ENCODE results near the gene ZNF594. TPM values are rescaled to one million over a fixed set of nuclear protein-coding genes. Genes with fewer than 3 reads are reported as not detected.
"Not testable (repeated sequence)": the region's sequence is repeated elsewhere in the genome, so short reads cannot be mapped to it uniquely, and the experiment has no call there.

Gene ZNF594
- total RNA-seq, 1 donor from 2014 or later: 21.0 TPM

DNA sequence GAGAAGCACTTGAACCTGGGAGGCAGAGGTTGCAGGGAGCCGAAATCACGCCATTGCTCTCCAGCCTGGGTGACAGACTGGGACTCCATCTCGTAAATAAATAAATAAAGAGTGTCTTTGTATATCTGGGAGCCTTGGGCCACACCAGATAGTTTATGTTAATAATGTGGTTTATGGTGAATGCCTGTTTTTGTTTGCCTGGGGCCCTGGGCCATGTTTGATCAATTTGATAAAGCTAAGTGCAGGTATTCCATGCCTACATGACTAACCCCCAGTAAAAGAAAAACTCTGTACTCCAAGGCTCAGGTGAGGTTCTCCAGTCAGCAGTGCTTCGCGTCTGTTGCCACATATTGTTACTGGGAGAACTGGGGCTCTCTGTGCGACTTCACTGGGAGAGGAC lies 27.9 kb upstream of the ZNF594 start:
- Mint-ChIP-seq H3K27ac (no peak overlapping the region), H3K27me3 (ENCODE audit: low read depth) (no peaks in the 10 kb centered on the region), H3K36me3 (peaks cover 12% of the 10 kb centered on the region), H3K4me3 (no peak overlapping the region), H3K4me1 (no peaks in the 10 kb centered on the region), H3K9me3 (no peaks in the 10 kb centered on the region)
- no peak for DNase-seq (ENCODE audit: low spot score in 2 of 2, unreplicated experiment in 2 of 2)
- TF ChIP-seq, protein P1, sequence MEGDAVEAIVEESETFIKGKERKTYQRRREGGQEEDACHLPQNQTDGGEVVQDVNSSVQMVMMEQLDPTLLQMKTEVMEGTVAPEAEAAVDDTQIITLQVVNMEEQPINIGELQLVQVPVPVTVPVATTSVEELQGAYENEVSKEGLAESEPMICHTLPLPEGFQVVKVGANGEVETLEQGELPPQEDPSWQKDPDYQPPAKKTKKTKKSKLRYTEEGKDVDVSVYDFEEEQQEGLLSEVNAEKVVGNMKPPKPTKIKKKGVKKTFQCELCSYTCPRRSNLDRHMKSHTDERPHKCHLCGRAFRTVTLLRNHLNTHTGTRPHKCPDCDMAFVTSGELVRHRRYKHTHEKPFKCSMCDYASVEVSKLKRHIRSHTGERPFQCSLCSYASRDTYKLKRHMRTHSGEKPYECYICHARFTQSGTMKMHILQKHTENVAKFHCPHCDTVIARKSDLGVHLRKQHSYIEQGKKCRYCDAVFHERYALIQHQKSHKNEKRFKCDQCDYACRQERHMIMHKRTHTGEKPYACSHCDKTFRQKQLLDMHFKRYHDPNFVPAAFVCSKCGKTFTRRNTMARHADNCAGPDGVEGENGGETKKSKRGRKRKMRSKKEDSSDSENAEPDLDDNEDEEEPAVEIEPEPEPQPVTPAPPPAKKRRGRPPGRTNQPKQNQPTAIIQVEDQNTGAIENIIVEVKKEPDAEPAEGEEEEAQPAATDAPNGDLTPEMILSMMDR (IDR thresholded peaks at IDR 0.05; ENCODE audit: unreplicated experiment): no peak

DNA sequence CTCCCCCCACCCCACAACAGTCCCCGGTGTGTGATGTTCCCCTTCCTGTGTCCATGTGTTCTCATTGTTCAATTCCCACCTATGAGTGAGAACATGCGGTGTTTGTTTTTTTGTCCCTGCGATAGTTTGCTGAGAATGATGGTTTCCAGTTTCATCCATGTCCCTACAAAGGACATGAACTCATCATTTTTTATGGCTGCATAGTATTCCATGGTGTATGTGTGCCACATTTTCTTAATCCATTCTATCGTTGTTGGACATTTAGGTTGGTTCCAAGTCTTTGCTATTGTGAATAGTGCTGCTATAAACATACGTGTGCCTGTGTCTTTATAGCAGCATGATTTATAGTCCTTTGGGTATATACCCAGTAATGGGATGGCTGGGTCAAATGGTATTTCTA lies 25.9 kb upstream of the ZNF594 start:
- DNase-seq (ENCODE audit: low spot score in 2 of 2, unreplicated experiment in 2 of 2); H3K27me3 Mint-ChIP-seq (ENCODE audit: low read depth); H3K4me3 Mint-ChIP-seq; H3K27ac Mint-ChIP-seq; H3K36me3 Mint-ChIP-seq; H3K4me1 Mint-ChIP-seq; H3K9me3 Mint-ChIP-seq: not testable (repeated sequence)

DNA sequence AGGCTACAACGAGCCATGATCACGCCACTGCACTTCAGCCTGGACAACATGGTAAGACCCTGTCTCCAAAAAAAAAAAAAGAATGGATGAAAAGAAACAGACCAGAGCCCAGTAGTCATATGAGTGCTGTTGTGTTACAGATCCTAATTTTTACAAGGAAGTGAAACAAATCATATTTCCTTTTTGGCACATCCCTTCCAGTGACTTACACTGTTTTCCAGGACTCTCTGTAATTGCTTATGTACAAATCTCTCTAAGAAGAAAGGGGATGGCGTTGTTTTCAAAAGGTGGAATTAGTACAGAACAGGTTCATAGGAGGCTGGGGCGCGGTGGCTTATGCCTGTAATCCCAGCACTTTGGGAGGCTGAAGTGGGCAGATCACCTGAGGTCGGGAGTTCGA lies 19.8 kb upstream of the ZNF594 start:
- no peak for DNase-seq (ENCODE audit: low spot score in 2 of 2, unreplicated experiment in 2 of 2)
- Mint-ChIP-seq H3K27ac (no peak overlapping the region), H3K9me3 (no peaks in the 10 kb centered on the region), H3K27me3 (ENCODE audit: low read depth) (no peaks in the 10 kb centered on the region), H3K4me1 (no peaks in the 10 kb centered on the region), H3K4me3 (no peak overlapping the region), H3K36me3 (peaks cover 7% of the 10 kb centered on the region)
- TF ChIP-seq, protein P1 (IDR thresholded peaks at IDR 0.05; ENCODE audit: unreplicated experiment): no peak

DNA sequence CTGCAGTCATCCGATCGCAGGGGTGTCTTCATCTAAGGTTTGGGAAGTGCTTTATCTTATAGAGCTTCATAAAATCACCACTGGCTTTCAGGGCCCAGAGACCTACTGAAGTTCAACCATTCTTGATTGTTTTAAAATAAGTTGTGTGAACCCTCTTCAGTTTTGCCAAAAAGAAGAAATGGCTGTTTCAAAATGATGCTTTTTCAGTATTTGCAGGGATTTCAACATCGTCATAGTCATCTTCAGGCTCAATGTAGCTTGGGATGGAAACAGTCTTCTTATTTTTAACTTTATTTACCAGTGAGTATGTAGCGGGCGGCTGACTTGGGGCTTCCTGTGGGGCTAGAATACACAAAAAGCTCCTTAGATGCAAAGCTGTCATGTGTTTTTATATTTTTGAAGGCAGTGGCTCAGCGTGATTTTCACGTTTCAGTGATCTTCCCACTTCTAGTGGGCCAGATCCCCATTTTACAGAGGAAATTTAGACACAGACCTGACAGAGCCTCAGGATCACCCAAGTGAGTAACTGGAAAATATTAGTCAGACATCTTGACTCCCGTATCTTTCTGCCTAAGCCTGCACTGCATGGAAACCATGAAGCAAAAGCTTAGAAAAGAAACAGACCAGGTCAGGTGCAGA lies 19.1 kb upstream of the ZNF594 start:
- no peak overlapping the region for H3K27ac Mint-ChIP-seq
- peaks cover 7% of the 10 kb centered on the region for H3K36me3 Mint-ChIP-seq
- H3K4me1 Mint-ChIP-seq: no peaks in the 10 kb centered on the region
- H3K4me3 Mint-ChIP-seq: no peak overlapping the region
- TF ChIP-seq, protein P1 (IDR thresholded peaks at IDR 0.05; ENCODE audit: unreplicated experiment): no peak
- DNase-seq (ENCODE audit: low spot score in 2 of 2, unreplicated experiment in 2 of 2): no peak
- no peaks in the 10 kb centered on the region for H3K27me3 Mint-ChIP-seq (ENCODE audit: low read depth)
- H3K9me3 Mint-ChIP-seq: no peaks in the 10 kb centered on the region

DNA sequence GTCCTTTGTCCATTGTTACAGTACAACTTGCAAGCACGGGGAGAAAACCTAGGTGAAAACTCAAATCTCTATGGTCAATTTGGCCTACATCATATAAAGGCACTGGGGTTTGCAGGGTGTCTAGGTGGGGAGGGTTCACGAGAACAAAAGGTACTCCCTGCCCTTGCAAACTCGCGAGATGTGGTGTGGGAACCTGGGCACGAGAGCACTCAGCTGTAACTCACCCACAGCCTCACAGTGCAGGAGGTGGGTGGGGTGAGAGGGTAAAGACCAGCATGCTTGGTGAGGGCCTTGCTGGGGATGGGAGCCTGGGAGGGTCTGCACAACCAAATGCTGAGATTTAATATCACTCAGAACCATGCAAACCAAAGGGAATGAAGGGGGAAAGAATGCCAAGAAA lies 18.4 kb upstream of the ZNF594 start:
- H3K27me3 Mint-ChIP-seq (ENCODE audit: low read depth): no peaks in the 10 kb centered on the region
- no peaks in the 10 kb centered on the region for H3K4me1 Mint-ChIP-seq
- H3K36me3 Mint-ChIP-seq: peaks cover 7% of the 10 kb centered on the region
- no peak overlapping the region for H3K27ac Mint-ChIP-seq
- H3K9me3 Mint-ChIP-seq: no peaks in the 10 kb centered on the region
- DNase-seq (ENCODE audit: low spot score in 2 of 2, unreplicated experiment in 2 of 2): no peak
- H3K4me3 Mint-ChIP-seq: no peak overlapping the region
- TF ChIP-seq, protein P1 (IDR thresholded peaks at IDR 0.05; ENCODE audit: unreplicated experiment): no peak

DNA sequence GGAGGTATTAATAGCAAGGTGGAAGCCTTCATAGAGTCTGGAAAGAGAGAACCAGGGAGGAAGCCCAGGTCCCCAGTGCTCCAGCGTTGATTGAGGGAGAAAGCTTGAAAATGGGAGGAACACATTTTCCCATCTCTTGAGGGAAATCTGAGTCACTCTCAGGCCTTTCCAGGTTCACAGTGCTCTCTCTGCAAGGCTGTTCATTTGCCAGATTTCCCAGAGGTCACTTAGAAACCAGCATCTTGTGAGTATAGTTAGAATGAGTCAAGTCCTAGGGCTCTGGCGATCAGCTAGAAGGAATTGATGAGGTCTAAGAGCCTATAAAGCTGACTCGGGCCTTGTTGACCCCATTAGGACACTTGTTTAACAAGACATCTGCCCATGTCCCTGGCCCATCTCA lies 17.7 kb upstream of the ZNF594 start:
- Mint-ChIP-seq H3K27me3 (ENCODE audit: low read depth) (no peaks in the 10 kb centered on the region), H3K4me1 (no peaks in the 10 kb centered on the region), H3K9me3 (no peaks in the 10 kb centered on the region), H3K27ac (no peak overlapping the region), H3K36me3 (peaks cover 3% of the 10 kb centered on the region), H3K4me3 (no peak overlapping the region)
- no peak for DNase-seq (ENCODE audit: low spot score in 2 of 2, unreplicated experiment in 2 of 2)
- TF ChIP-seq, protein P1 (IDR thresholded peaks at IDR 0.05; ENCODE audit: unreplicated experiment): no peak
